ENCODE data around the gene PLAAT3.
"Not testable (repeated sequence)": the region's sequence is repeated elsewhere in the genome, so short reads cannot be mapped to it uniquely, and the experiment has no call there.

PLAAT3 gene

GRCh38 chr11:63537293-63538101, 76.7 kb downstream of the PLAAT3 start:
- no peak for DNase-seq (ENCODE audit: low spot score)

DNA sequence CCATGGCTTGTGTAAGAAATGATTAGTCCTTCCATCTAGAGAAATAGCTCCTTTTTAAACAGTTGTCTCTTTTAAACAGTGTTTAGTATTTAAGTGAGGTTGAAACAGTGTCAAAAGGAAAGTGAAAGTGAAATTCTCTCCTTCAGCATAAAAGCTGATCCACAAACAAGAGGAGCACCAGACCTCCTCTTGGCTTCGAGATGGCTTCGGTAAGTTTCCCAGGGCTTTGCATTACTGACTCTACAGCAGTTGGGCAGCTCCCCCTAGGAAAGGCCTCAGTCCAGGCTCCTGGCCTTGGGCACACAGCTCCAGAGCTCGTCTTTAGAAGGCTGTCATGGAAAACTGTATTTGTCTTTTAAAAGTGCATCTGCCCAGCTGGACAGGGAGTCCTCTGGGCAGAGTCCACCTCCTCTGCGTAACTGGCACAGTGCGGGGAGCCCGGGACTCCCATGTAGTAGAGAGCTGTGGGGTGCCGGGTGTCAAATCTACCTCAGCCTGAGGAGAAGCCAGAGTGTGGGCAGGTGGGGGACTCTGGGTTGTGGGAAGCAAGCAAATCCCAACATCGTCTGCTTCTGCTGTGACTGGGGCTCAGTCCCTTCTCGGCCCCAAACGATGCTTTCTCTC, 77.5 kb downstream of the PLAAT3 start, which contains the start of gene PLAAT4:
TSS of gene PLAAT4 (plus strand) at position 140 of the 624 bp plus-strand sequence. CDS start at position 201, 61 bp downstream.
- DNase-seq (ENCODE audit: low spot score), result peak; percentile 38

DNA sequence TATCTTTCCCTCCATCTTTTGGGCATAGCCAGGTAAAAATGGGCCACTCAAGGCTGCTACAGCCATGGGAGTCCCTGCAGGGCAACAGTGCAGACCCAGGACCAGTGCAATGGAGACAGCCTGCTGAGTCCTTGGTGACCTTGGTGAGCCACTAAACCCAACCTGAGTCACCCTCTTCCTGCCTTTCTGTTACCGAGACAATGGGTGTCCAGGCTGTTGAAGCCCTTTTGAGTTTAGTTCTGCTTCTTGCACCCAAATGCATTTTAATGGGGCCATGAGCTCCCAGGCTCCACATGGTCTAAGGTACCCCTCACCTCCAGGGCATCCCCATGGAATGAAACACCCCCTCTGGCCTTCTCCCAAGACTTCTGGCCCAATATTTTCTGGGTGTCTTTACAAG, 78.5 kb downstream of the PLAAT3 start:
- no peak for DNase-seq (ENCODE audit: low spot score)

DNA sequence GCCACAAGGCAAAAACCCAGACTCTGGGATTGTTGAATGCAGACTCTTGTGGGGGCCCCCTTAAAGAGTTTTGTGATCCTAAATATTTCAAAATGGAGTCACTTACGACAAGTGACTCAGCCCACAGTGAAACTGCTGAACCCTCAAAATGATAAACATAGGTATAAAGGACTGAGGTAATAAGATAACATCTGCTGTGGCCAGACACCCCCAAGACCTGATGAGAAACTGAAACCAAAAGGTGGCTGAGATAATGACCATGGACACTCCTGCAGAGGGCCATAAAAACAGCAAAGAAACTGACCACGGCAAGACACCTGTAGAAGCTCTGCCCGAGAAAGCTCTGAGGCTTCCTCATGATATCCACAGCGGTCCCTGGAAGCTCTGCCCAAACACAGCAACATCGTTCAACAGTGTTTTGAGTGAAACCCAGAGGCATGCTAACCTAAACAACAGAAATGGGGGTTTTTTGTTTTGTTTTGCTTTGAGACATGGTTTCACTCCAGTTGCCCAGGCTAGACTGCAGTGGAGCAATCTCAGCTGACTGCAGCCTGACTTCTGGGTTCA, 79.3 kb downstream of the PLAAT3 start:
- DNase-seq (ENCODE audit: low spot score), result no peak

- DNase-seq (ENCODE audit: low spot score), result no peak
Observed at GRCh38 chr11:63534076-63534475, 80.2 kb downstream of the PLAAT3 start.

DNA sequence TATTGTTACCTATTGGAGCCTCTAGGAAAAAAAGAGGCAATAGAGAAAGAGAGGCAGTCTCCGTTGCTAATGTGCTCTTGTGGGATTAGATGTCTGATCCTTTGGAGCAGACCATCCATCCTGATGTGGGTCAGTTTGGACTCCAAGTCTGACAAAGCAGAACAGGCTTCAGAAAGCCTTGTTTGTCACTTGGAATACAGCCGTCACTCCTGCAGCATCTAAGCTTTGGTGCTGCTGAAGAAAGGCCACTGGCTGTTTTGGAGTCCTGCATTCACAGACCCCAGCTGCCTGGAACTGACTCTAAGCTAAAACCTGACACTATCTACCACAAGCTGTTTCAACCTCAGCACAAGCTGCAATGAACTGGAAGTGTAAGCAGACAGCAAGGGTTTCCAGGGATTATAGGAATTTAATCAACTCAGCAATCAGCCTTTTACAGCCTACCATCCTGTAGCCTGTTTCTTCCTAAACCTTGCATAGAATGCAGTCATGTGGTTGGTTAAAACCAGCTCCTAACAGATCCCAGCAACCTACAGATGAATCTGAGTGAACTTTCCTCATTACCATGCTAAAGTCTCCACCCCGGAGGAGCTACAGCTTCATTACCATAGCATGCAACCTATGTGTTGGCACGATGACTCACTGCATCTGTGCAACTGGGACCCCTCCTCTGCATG, 81.3 kb downstream of the PLAAT3 start:
- no peak for DNase-seq (ENCODE audit: low spot score)

DNA sequence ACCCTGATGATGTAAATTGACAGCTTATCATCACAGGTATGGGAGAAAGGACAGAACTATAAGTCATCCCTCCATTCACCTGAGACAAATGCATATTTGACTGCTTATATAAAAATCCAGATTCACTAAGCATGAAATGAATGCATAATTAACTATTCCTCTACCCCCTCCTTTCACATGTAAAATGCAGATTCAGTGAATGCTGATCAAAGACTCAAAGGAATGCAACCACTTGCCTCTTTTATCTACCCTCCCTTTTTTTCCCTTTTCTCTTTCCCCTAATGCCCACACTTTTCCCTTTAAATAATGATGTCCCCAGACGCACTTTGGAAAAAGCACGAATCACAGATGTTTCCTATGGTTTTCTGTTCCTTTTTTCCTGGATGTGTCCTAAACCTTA, 82.1 kb downstream of the PLAAT3 start:
- no peak for DNase-seq (ENCODE audit: low spot score)

- DNase-seq (ENCODE audit: low spot score), result not testable (repeated sequence)
Observed at GRCh38 chr11:63531074-63531792, 83.0 kb downstream of the PLAAT3 start.

DNA sequence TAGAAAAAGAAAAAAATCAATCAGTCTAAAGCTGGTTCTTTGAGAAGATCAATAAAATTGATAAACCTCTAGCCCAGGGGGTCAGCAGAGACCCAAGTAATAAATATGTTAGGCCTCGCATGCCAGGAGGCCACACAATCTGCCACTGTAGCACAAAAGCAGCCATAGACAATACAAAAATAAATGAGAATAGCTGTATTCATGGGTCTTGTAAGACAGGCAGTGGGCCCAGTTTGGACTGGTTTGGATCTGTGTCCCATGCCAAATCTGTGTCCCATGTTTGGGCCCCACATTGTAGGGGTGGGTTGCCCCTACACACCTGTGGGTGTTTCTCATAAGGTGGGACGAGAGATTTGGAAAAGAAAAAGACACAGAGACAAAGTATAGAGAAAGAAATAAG, 84.2 kb downstream of the PLAAT3 start:
- DNase-seq (ENCODE audit: low spot score), result no peak

- not testable (repeated sequence) for DNase-seq (ENCODE audit: low spot score)
Observed at GRCh38 chr11:63529373-63529772, 84.9 kb downstream of the PLAAT3 start.

DNA sequence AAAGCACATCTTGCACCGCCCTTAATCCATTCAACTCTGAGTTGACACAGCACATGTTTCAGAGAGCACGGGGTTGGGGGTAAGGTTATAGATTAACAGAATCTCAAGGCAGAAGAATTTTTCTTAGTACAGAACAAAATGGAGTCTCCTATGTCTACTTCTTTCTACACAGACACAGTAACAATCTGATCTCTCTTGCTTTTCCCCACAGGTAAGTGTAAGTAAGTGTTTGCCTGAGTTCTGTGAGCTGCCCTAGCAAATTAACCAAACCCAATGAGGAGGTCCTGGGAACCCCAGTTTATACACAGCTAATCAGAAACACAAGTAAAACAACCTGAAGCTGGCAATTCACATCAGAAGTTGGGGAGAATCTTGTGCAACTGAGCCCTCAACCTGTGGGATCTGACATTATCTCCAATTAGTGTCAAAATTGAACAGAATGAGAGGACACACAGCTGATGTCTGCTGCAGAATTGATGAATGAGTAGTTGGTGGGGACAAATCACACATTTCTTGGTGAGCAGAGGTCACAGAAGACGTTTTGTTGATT, 85.4 kb downstream of the PLAAT3 start:
- DNase-seq (ENCODE audit: low spot score), result not testable (repeated sequence)

DNA sequence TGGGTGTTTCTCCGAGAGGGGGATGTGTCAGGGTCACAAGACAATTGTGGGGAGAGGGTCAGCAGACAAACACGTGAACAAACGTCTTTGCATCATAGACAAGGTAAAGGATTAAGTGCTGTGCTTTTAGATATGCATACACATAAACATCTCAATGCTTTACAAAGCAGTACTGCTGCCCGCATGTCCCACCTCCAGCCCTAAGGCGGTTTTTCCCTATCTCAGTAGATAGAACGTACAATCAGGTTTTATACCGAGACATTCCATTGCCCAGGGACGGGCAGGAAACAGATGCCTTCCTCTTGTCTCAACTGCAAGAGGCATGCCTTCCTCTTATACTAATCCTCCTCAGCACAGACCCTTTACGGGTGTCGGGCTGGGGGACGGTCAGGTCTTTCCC, 86.1 kb downstream of the PLAAT3 start:
- DNase-seq (ENCODE audit: low spot score), result not testable (repeated sequence)

GRCh38 chr11:63527667-63528066, 86.6 kb downstream of the PLAAT3 start:
- no peak for DNase-seq (ENCODE audit: low spot score)

Data from germinal center (tissue), 1 donor.